Ovary (tissue), 9 donors: ENCODE results near the gene CAPN1. TPM values are rescaled to one million over a fixed set of nuclear protein-coding genes. Genes with fewer than 3 reads are reported as not detected.

Experiments
- DNase-seq, 5 donors: peaks; one replicate each; pipeline ENCODE4 v3.0.0-alpha.2; 2019 to 2020
- H3K27ac ChIP-seq, 2 donors: fragments of 200-600 bp; one replicate each; pipeline versions ENCODE4 v1.5.1 to v1.8.0; 2019 to 2022
- H3K27me3 ChIP-seq: fragments of 200-600 bp; one replicate; pipeline ENCODE4 v1.8.0; 2022
- H3K36me3 ChIP-seq: fragments of 200-600 bp; sonication (generic); one replicate; pipeline ENCODE4 v1.5.1; 2019
- H3K4me1 ChIP-seq: one replicate; pipeline ENCODE4 v1.8.1; 2013; ENCODE audit warnings: mild to moderate bottlenecking, moderate library complexity; ENCODE audit not compliant: insufficient read depth
- H3K4me3 ChIP-seq: fragments of 200-600 bp; sonication (generic); one replicate; pipeline ENCODE4 v1.5.1; 2017
- H3K9me3 ChIP-seq, 2 donors: fragments of 200-600 bp in 1 of 2; sonication (generic) in 1 of 2; one replicate each; pipeline versions ENCODE4 v1.5.1 to v1.8.1; 2013 to 2019; ENCODE audit warnings: mild to moderate bottlenecking in 1 of 2, moderate library complexity in 1 of 2
- EP300 ChIP-seq: sonication (generic); formaldehyde crosslinking; IDR thresholded peaks from one replicate; pipeline ENCODE4 v1.6.1; 2017; ENCODE audit warnings: antibody characterized with exemption
- POLR2A ChIP-seq: fragments of 450-650 bp; IDR thresholded peaks from one replicate; pipeline ENCODE4 v1.6.1; 2017; ENCODE audit warnings: antibody characterized with exemption, mild to moderate bottlenecking, moderate library complexity
- WGBS, 3 donors: extraction: QIAGEN DNeasy Blood & Tissue Kit in 1 of 3; methylation state at CpG; one replicate each; pipeline versions ENCODE4 v1.1.5 to v1.1.7; 2013 to 2017; 5-methylcytosine and 5-hydroxymethylcytosine counted together
- intact Hi-C, 4 donors: fragments of 100-400 bp; cut with DNase I; formaldehyde crosslinking; loops; one replicate each; pipeline versions ENCODE4 v1.11.0 to v1.15.1; 2022 to 2023
- polyA plus RNA-seq, 2 donors: library from polyadenylated mRNA; stranded (reverse); fragments of 200-250 nt in 1 of 2; fragments of 350-450 nt in 1 of 2; fragmentation: Illumina TruSeq in 1 of 2; extraction: RNeasy Lipid Tissue Mini Kit (QIAGEN cat#74804) in 1 of 2; gene quantifications; one replicate each; pipeline ENCODE4 v1.2.3, GENCODE V29; 2013 to 2014
- total RNA-seq, 7 donors: library from RNA; depleted of rRNA in 2 of 7; stranded (reverse); fragments of >200 nt in 2 of 7; fragmentation: NEBNext Ultra II Directional in 3 of 7; extraction: Animal tissue kit (Norgen Biotek cat#: 25700) in 3 of 7; gene quantifications; one replicate each; pipeline versions ENCODE4 v1.1.0 to v1.2.4, GENCODE V29; 2016 to 2023
- TF ChIP-seq, protein P1 (sequence below), 3 donors: fragments of 450-650 bp in 2 of 3; fragments of 200-600 bp in 1 of 3; IDR thresholded peaks; one replicate each; pipeline versions ENCODE4 v1.5.1 to v1.8.0; 2016 to 2022; ENCODE audit warnings: antibody characterized with exemption in 3 of 3, mild to moderate bottlenecking in 1 of 3
- donor health status: DM: no; HTN: no; CAD: no; lungs with moderate emphysema.
- donor health status: DM: no; HTN: no; CAD: no.
- donor health status: Bipolar disorder and iron deficiency.
- donor health status: DM: yes; HTN: yes; CAD: no.
- donor health status: DM: no; HTN: no; CAD: no.
- donor health status: DM: yes; HTN: yes; CAD: no.

Gene CAPN1
- total and polyA plus RNA-seq, 9 donors: 20.0 to 178 (median 124) TPM

DNA sequence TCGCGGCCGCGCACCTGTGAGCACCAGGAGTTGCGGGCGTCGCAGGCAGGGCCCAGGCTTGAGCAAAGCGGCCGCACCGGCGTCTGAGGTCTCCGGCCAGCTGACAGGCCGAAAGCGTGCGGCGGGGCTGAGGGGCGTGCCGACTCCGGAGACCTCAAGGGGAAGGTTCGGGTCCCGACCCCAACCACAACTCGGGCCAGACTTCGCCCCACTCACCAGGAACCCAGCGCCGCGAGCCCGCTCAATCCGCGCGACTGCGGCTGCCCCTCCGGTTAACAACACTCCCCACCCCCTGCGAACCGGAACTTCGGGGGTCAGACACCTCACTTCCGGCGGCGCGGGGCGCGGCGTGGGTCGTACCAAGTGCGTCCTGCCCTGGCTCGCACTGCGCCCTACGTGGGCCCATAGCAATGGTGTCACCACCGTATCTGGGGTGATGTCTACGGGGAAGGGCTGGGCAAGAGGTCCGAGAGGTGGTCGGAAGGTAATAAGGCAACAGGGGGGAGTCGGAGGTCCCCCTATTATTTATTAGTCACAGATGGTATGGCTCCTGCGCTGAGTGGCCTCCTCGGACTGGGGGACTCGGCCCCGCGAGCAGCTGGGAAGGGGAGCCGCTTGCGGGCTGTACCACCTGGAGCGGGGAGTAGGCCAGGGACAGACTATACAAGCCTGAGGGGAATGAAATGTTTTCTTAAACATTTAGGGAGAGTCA, 47.3 kb upstream of the CAPN1 start, which contains the start of gene SYVN1:
SYVN1 (minus strand) TSS at position 280 of the 712 bp plus-strand sequence. CDS start 918 bp downstream, outside the sequence.
- no peaks in the 10 kb centered on the region for H3K4me1 ChIP-seq
- H3K9me3 ChIP-seq: no peaks in the 10 kb centered on the region
- H3K27ac ChIP-seq: peak within 1 kb of the TSS; percentile 79 to 99
- H3K36me3 ChIP-seq: no peaks in the 10 kb centered on the region
- peak within 1 kb of the TSS; percentile 76 for H3K4me3 ChIP-seq
- H3K27me3 ChIP-seq: no peaks in the 10 kb centered on the region
- DNase-seq: peak; percentile 91 to 94 (median 92)
- intact Hi-C loops: no loop called here
- TF ChIP-seq POLR2A (peak; percentile 95), EP300 (peak; percentile 33)
- TF ChIP-seq, protein P1, sequence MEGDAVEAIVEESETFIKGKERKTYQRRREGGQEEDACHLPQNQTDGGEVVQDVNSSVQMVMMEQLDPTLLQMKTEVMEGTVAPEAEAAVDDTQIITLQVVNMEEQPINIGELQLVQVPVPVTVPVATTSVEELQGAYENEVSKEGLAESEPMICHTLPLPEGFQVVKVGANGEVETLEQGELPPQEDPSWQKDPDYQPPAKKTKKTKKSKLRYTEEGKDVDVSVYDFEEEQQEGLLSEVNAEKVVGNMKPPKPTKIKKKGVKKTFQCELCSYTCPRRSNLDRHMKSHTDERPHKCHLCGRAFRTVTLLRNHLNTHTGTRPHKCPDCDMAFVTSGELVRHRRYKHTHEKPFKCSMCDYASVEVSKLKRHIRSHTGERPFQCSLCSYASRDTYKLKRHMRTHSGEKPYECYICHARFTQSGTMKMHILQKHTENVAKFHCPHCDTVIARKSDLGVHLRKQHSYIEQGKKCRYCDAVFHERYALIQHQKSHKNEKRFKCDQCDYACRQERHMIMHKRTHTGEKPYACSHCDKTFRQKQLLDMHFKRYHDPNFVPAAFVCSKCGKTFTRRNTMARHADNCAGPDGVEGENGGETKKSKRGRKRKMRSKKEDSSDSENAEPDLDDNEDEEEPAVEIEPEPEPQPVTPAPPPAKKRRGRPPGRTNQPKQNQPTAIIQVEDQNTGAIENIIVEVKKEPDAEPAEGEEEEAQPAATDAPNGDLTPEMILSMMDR (IDR thresholded peaks at IDR 0.05): peak in 1 of 3 donors; percentile 8
- 0 to 1% (median 0%) methylated on average over 55 to 60 of the region's 60 CpGs for WGBS, 3 donors

DNA sequence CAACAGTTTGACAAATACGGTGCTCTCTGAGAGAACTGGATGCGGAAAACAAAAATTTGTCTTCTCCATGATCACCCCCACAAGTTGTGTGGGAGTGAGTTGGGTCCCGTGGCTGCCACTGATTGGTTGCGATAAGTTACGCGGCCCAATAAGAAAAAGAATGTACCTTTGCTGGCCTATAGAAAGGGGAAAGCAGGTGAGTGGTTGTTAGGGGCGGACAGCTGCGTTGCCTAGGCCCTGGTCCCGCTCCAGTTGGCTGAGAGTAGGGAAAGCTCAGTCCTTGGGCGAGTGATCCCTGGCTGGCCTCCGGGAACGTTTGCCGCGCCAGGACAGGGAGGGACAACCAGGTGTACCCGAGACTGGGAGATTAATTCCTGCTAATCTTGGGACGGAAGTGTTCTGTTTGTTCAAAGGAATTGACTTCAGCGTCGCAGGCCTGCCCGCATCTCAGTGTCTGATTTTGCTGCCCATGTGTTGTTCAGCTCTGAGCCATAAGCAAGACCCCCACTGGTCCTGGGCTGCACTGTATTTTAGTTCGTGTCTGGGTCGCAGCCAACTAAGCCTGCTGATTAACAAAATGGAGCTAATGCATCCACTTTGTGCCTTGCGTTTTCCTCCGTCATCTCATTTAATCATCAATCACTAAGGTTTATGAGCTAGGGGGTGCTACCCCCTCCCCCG, 46.6 kb upstream of the CAPN1 start:
- 1 to 2% (median 1%) methylated on average over 24 of the region's 24 CpGs for WGBS, 3 donors
- Histone ChIP-seq H3K27ac (peak overlapping the region; percentile 79 to 99), H3K4me1 (no peaks in the 10 kb centered on the region), H3K4me3 (peak overlapping the region; percentile 76), H3K27me3 (no peaks in the 10 kb centered on the region), H3K36me3 (no peaks in the 10 kb centered on the region), H3K9me3 (no peaks in the 10 kb centered on the region)
- TF ChIP-seq POLR2A: peak; percentile 15
- TF ChIP-seq EP300: no peak
- intact Hi-C loops: no loop called here
- peak; percentile 89 to 94 (median 93) for DNase-seq

DNA sequence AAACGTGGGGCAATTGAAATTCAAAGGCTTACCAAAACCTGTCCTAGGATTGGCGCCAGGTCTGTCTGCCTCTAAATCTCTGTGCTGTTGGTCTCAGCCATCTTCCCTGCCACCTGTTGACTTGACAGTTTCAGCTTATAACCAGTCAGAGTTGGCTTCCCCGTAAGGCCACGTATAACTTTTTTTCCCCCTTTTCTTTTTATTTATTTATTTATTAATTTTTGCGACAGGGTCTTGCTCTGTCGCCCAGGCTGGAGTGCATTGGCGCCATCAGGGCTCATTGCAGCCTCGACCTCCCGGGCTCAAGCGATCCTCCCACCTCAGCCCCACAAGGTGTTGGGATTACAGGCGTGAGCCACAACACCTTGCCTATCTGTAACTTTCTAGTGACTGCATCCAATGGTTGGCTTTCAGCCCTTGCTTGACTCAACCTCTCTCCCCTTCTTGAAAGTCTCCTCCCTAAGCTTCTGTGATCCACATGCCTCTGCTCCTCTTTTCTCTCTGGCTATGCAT, 46.0 kb upstream of the CAPN1 start:
- intact Hi-C loops: no loop called here
- no peaks in the 10 kb centered on the region for H3K36me3 ChIP-seq
- no peaks in the 10 kb centered on the region for H3K4me1 ChIP-seq
- H3K9me3 ChIP-seq: no peaks in the 10 kb centered on the region
- peak overlapping the region in 1 of 2 donors; percentile 99 for H3K27ac ChIP-seq
- H3K27me3 ChIP-seq: no peaks in the 10 kb centered on the region
- WGBS, 3 donors: 28 to 46% (median 40%) methylated on average over 11 of the region's 11 CpGs
- peak overlapping the region; percentile 76 for H3K4me3 ChIP-seq
- TF ChIP-seq POLR2A (no peak), EP300 (no peak)
- TF ChIP-seq, protein P1 (IDR thresholded peaks at IDR 0.05): no peak
- no peak for DNase-seq

DNA sequence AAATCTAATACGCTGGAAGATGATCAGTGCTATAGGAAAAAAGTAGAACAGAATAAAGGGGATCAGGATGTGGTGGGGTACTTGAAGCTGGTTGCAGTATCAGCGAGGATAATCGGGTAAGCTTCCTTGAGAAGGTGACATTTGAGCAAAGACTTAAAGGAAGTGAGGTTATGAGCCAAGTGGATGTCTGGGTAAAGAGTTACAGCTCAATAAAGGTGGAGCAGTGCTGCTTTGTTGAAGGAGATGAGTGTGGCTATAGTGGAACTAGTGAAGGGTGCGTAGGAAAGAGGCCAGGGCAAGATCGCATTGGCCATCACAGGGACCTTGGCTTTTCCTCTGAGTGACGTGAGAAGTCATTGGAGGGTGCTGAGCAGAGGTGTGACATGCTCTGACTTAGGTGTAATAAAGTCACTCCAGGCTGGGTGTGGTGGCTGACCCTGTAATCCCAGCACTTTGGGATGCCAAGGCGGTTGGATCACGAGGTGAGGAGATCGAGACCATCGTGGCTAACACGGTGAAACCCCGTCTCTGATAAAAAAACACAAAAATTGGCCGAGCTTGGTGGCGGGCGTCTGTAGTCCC, 45.1 kb upstream of the CAPN1 start:
- H3K36me3 ChIP-seq: no peaks in the 10 kb centered on the region
- no peak overlapping the region for H3K4me3 ChIP-seq
- no peaks in the 10 kb centered on the region for H3K27me3 ChIP-seq
- H3K27ac ChIP-seq: no peak overlapping the region
- WGBS, 3 donors: 84 to 87% (median 85%) methylated on average over 15 of the region's 15 CpGs
- no peaks in the 10 kb centered on the region for H3K4me1 ChIP-seq
- DNase-seq: no peak
- intact Hi-C loops: no loop called here
- no peaks in the 10 kb centered on the region for H3K9me3 ChIP-seq
- no peak for TF ChIP-seq EP300
- no peak for TF ChIP-seq POLR2A

DNA sequence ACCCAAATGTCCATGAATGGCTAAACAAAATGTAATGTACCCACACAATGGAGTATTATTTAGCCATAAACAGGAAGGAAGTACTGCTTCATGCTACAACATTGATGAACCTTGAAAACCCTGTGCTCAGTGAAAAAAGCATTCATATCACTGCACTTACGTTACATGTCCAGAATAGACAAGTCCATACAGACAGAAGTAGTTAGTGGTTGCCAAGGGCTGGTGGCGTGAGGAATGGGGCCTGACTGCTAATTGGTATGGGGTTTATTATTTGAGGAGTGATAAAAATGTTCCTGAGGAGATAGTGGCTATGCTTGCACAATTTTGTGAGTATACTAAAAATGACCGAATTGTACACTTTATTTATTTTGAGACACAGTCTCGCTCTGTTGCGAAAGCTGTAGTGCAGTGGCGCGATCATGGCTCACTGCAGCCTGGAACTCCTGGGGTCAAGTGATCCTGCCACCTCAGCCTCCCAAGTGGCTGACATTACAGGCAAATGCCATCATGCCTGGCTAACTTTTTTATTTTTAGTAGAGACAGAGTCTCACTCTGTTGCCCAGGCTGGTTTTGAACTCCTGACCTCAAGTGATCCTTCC, 39.7 kb upstream of the CAPN1 start:
- Histone ChIP-seq H3K4me3 (no peak overlapping the region), H3K4me1 (no peaks in the 10 kb centered on the region), H3K27me3 (no peaks in the 10 kb centered on the region), H3K36me3 (no peaks in the 10 kb centered on the region), H3K27ac (no peak overlapping the region), H3K9me3 (no peaks in the 10 kb centered on the region)
- intact Hi-C loops: no loop called here
- DNase-seq: peak in 1 of 5 donors; percentile 5
- TF ChIP-seq EP300 (no peak), POLR2A (no peak)
- TF ChIP-seq, protein P1 (IDR thresholded peaks at IDR 0.05): no peak
- 80 to 88% (median 86%) methylated on average over 7 of the region's 7 CpGs for WGBS, 3 donors
